GM18870 (cell line): ENCODE measurements around the gene ZC3H10.

Experiments used
- ATAC-seq: cut with Tn5 transposase; IDR thresholded peaks from one replicate; pipeline ENCODE4 v1.9.1; 2021; ENCODE audit warnings: moderate library complexity; ENCODE audit not compliant: unreplicated experiment

Gene ZC3H10

GRCh38 chr12:56127485-56127887 lies 9.4 kb downstream of the ZC3H10 start:
- ATAC-seq = no peak

GRCh38 chr12:56127888-56128669 lies 10.0 kb downstream of the ZC3H10 start, which contains the start of gene ESYT1:
ESYT1 (plus strand) TSS chr12:56128267; CDS start chr12:56128320, 53 bp downstream.
- ATAC-seq = peak; percentile 85

- ATAC-seq = no peak
Observed at GRCh38 chr12:56128670-56129205, 10.7 kb downstream of the ZC3H10 start.

GRCh38 chr12:56129206-56129941 lies 11.3 kb downstream of the ZC3H10 start:
- no peak for ATAC-seq

- ATAC-seq = no peak
Observed at GRCh38 chr12:56129942-56130495, 12.0 kb downstream of the ZC3H10 start.

GRCh38 chr12:56130876-56131275 lies 12.8 kb downstream of the ZC3H10 start:
- ATAC-seq = no peak

- no peak for ATAC-seq
Observed at GRCh38 chr12:56134897-56135296, 16.8 kb downstream of the ZC3H10 start.

- no peak for ATAC-seq
Observed at GRCh38 chr12:56137853-56138571, 19.9 kb downstream of the ZC3H10 start.

GRCh38 chr12:56141946-56142784 lies 24.1 kb downstream of the ZC3H10 start:
- ATAC-seq = no peak

- no peak for ATAC-seq
Observed at GRCh38 chr12:56143217-56143616, 25.2 kb downstream of the ZC3H10 start.

GRCh38 chr12:56143870-56144269 lies 25.8 kb downstream of the ZC3H10 start:
- no peak for ATAC-seq

GRCh38 chr12:56145217-56145616 lies 27.2 kb downstream of the ZC3H10 start:
- ATAC-seq = no peak

- no peak for ATAC-seq
Observed at GRCh38 chr12:56146492-56147460, 28.7 kb downstream of the ZC3H10 start.

GRCh38 chr12:56150563-56150962 lies 32.5 kb downstream of the ZC3H10 start:
- no peak for ATAC-seq

- peak; percentile 33 for ATAC-seq
Observed at GRCh38 chr12:56151672-56152131, 33.6 kb downstream of the ZC3H10 start.

GRCh38 chr12:56152132-56152755 lies 34.2 kb downstream of the ZC3H10 start, which contains the start of gene MYL6B:
MYL6B (plus strand) TSS chr12:56152587; CDS start chr12:56153919, 1,332 bp downstream.
- peak; percentile 74 for ATAC-seq

GRCh38 chr12:56152756-56153677 lies 35.0 kb downstream of the ZC3H10 start:
- ATAC-seq = no peak
